Activated CD4-positive, alpha-beta T cell treated with anti-CD3 and anti-CD28 coated beads for 1 hour (primary cell): Measurements from ENCODE around the gene ITFG2.

Source experiments
- DNase-seq: peaks from one replicate; pipeline ENCODE4 v3.0.0-alpha.2; 2020

ITFG2 gene

GRCh38 chr12:2795291-2796186, 16.9 kb upstream of the ITFG2 start:
- DNase-seq = peak; percentile 62

- DNase-seq = no peak
Measured at GRCh38 chr12:2796187-2796666, 16.2 kb upstream of the ITFG2 start.

- no peak for DNase-seq
Measured at GRCh38 chr12:2797721-2798418, 14.6 kb upstream of the ITFG2 start.

- DNase-seq = no peak
Measured at GRCh38 chr12:2800046-2800570, 12.4 kb upstream of the ITFG2 start.

GRCh38 chr12:2801044-2801783, 11.3 kb upstream of the ITFG2 start:
- DNase-seq = no peak

GRCh38 chr12:2803635-2804392, 8.7 kb upstream of the ITFG2 start:
- no peak for DNase-seq

- no peak for DNase-seq
Measured at GRCh38 chr12:2804393-2805142, 7.9 kb upstream of the ITFG2 start.

GRCh38 chr12:2805143-2805520, 7.3 kb upstream of the ITFG2 start:
- DNase-seq = no peak

GRCh38 chr12:2806700-2807099, 5.8 kb upstream of the ITFG2 start:
- no peak for DNase-seq

GRCh38 chr12:2811801-2812200, 667 bp upstream of the ITFG2 start:
- DNase-seq = no peak

GRCh38 chr12:2813214-2814185, 1.0 kb downstream of the ITFG2 start:
- DNase-seq = no peak

GRCh38 chr12:2819810-2820209, 7.3 kb downstream of the ITFG2 start:
- DNase-seq = no peak

GRCh38 chr12:2820432-2820831, 8.0 kb downstream of the ITFG2 start:
- DNase-seq = no peak

GRCh38 chr12:2823483-2823882, 11.0 kb downstream of the ITFG2 start:
- DNase-seq = no peak

GRCh38 chr12:2824541-2824940, 12.1 kb downstream of the ITFG2 start:
- no peak for DNase-seq

- DNase-seq = no peak
Measured at GRCh38 chr12:2825132-2825531, 12.7 kb downstream of the ITFG2 start.

GRCh38 chr12:2826036-2826435, 13.6 kb downstream of the ITFG2 start:
- no peak for DNase-seq

GRCh38 chr12:2826721-2827515, 14.4 kb downstream of the ITFG2 start:
- DNase-seq = no peak

- no peak for DNase-seq
Measured at GRCh38 chr12:2829275-2829674, 16.8 kb downstream of the ITFG2 start.
